H1 (cell line): ENCODE results near the gene FRMD4B. TPM values are rescaled to one million over a fixed set of nuclear protein-coding genes. Genes with fewer than 3 reads are reported as not detected.

Experiments used
- CTCF ChIA-PET: fragments of 300-600 bp; sonication (Branson Sonifier 250); formaldehyde crosslinking; loops from one replicate; lab custom pipeline; 2021; ENCODE audit not compliant: partially characterized antibody; lab: Charles Lee
- POLR2A ChIA-PET: fragments of 300-600 bp; sonication (Branson Sonifier 250); formaldehyde crosslinking; loops from one replicate; lab custom pipeline; 2021; ENCODE audit warnings: inconsistent platforms; ENCODE audit not compliant: partially characterized antibody; lab: Charles Lee
- DNase-seq, 2 experiments: peaks; one replicate each; pipeline versions ENCODE4 v3.0.0 to v3.0.0-alpha.2; 2010 to 2022; ENCODE audit warnings: low spot score in 2 of 2, low read depth in 1 of 2, mixed read lengths in 1 of 2
- FAIRE-seq: peaks from 2 replicates; lab custom pipeline; 2011; peaks lifted over from hg19 to GRCh38; lab: Jason Lieb, UNC
- H2AFZ ChIP-seq: 2 replicates; pipeline ENCODE4 v1.8.1; 2012; ENCODE audit warnings: low read length, inconsistent platforms
- H2AK5ac ChIP-seq: 2 replicates; pipeline ENCODE4 v1.6.1; 2013; ENCODE audit warnings: low read depth, low read length
- H2BK120ac ChIP-seq: replicated peaks from 2 replicates; pipeline ENCODE3; 2013; ENCODE audit warnings: low read depth, low read length, inconsistent platforms
- H2BK12ac ChIP-seq: 2 replicates; pipeline ENCODE4 v1.6.1; 2013; ENCODE audit warnings: low read depth, low read length
- H2BK15ac ChIP-seq: 2 replicates; pipeline ENCODE4 v1.6.1; 2013; ENCODE audit warnings: low read length
- H2BK20ac ChIP-seq: 2 replicates; pipeline ENCODE4 v1.6.1; 2013; ENCODE audit warnings: low read length
- H2BK5ac ChIP-seq: 2 replicates; pipeline ENCODE4 v1.6.1; 2013; ENCODE audit warnings: low read depth, low read length
- H3K14ac ChIP-seq: 2 replicates; pipeline ENCODE4 v1.6.1; 2013; ENCODE audit warnings: inconsistent platforms; ENCODE audit not compliant: insufficient read length
- H3K18ac ChIP-seq: 2 replicates; pipeline ENCODE4 v1.6.1; 2013; ENCODE audit warnings: low read length; ENCODE audit errors: extremely low read depth
- H3K23ac ChIP-seq: 2 replicates; pipeline ENCODE4 v1.6.1; 2013; ENCODE audit warnings: inconsistent platforms; ENCODE audit not compliant: insufficient read length
- H3K23me2 ChIP-seq: 2 replicates; pipeline ENCODE4 v1.6.1; 2013; ENCODE audit warnings: low read depth, low read length
- H3K27ac ChIP-seq: 2 replicates; pipeline ENCODE4 v1.6.1; 2011; ENCODE audit warnings: low read depth, low read length, inconsistent platforms
- H3K27me3 ChIP-seq, 4 experiments: replicated peaks in 1 of 4; 1 replicate in 1 of 4; 2 replicates in 3 of 4; pipeline versions ENCODE4 v1.6.1 to v1.8.1; 2011 to 2013; ENCODE audit warnings: low read length in 3 of 4, mild to moderate bottlenecking in 3 of 4, inconsistent platforms in 2 of 4, mixed read lengths in 2 of 4, moderate library complexity in 1 of 4; ENCODE audit not compliant: control insufficient read depth in 3 of 4, insufficient read depth in 3 of 4; ENCODE audit errors: extremely low read depth in 1 of 4
- H3K36me3 ChIP-seq, 4 experiments: 2 replicates each; pipeline versions ENCODE4 v1.6.1 to v1.8.1; 2011 to 2013; ENCODE audit warnings: mild to moderate bottlenecking in 4 of 4, low read length in 3 of 4, moderate library complexity in 2 of 4, control low read depth in 1 of 4, inconsistent platforms in 1 of 4; ENCODE audit not compliant: insufficient read depth in 4 of 4, control insufficient read depth in 2 of 4
- H3K4ac ChIP-seq: replicated peaks from 2 replicates; pipeline ENCODE3; 2013; ENCODE audit warnings: low read length, low read depth, mixed read lengths, inconsistent platforms; ENCODE audit not compliant: insufficient read length
- H3K4me1 ChIP-seq, 4 experiments: replicated peaks in 1 of 4; 1 replicate in 1 of 4; 2 replicates in 3 of 4; pipeline versions ENCODE4 v1.6.1 to v1.8.1; 2011 to 2013; ENCODE audit warnings: low read length in 3 of 4, inconsistent platforms in 2 of 4, mixed read lengths in 1 of 4; ENCODE audit not compliant: insufficient read depth in 4 of 4, control insufficient read depth in 3 of 4
- H3K4me2 ChIP-seq, 2 experiments: 2 replicates each; pipeline versions ENCODE4 v1.6.1 to v1.8.1; 2011 to 2013; ENCODE audit warnings: low read depth in 2 of 2, low read length in 2 of 2, control low read depth in 1 of 2, inconsistent platforms in 1 of 2, mild to moderate bottlenecking in 1 of 2; ENCODE audit not compliant: insufficient read depth in 1 of 2
- H3K4me3 ChIP-seq, 4 experiments: fragments of 200-600, 300-600 bp in 1 of 4; sonication (generic), shearing (Covaris generic), sonication (Bioruptor Twin) in 1 of 4; 2 replicates each; pipeline versions ENCODE4 v1.5.1 to v1.8.1; 2011 to 2016; ENCODE audit warnings: low read length in 4 of 4, low read depth in 3 of 4, control low read depth in 2 of 4, inconsistent platforms in 2 of 4, mild to moderate bottlenecking in 2 of 4, mixed read lengths in 1 of 4, moderate library complexity in 1 of 4; ENCODE audit not compliant: insufficient read depth in 2 of 4; ENCODE audit errors: extremely low read depth in 1 of 4
- H3K56ac ChIP-seq: replicated peaks from 2 replicates; pipeline ENCODE3; 2013; ENCODE audit warnings: low read depth, mild to moderate bottlenecking, mixed read lengths, low read length, inconsistent platforms; ENCODE audit not compliant: insufficient read length
- H3K79me1 ChIP-seq: 2 replicates; pipeline ENCODE4 v1.6.1; 2013; ENCODE audit warnings: low read depth, low read length, control low read depth
- H3K79me2 ChIP-seq, 2 experiments: 2 replicates each; pipeline versions ENCODE4 v1.6.1 to v1.8.1; 2012 to 2013; ENCODE audit warnings: low read length in 2 of 2, mild to moderate bottlenecking in 2 of 2, inconsistent platforms in 1 of 2; ENCODE audit not compliant: insufficient read depth in 2 of 2, control insufficient read depth in 1 of 2
- H3K9ac ChIP-seq, 4 experiments: replicated peaks in 1 of 4; 1 replicate in 1 of 4; 2 replicates in 3 of 4; pipeline versions ENCODE4 v1.6.1 to v1.8.1; 2011 to 2013; ENCODE audit warnings: low read depth in 3 of 4, low read length in 3 of 4, control low read depth in 2 of 4, mild to moderate bottlenecking in 2 of 4, moderate library complexity in 2 of 4, inconsistent platforms in 1 of 4; ENCODE audit errors: extremely low read depth in 1 of 4
- H3K9me3 ChIP-seq, 2 experiments: 2 replicates each; pipeline versions ENCODE4 v1.6.1 to v1.8.1; 2012 to 2013; ENCODE audit warnings: mild to moderate bottlenecking in 2 of 2, moderate library complexity in 2 of 2, control low read depth in 1 of 2, inconsistent platforms in 1 of 2, low read depth in 1 of 2, low read length in 1 of 2, mixed read lengths in 1 of 2; ENCODE audit not compliant: insufficient read depth in 2 of 2
- H4K20me1 ChIP-seq, 2 experiments: replicated peaks in 1 of 2; 2 replicates each; pipeline versions ENCODE3 to v1.8.1; 2011 to 2013; ENCODE audit warnings: inconsistent platforms in 2 of 2, low read length in 2 of 2, mild to moderate bottlenecking in 1 of 2; ENCODE audit not compliant: insufficient read depth in 2 of 2, control insufficient read depth in 1 of 2
- H4K5ac ChIP-seq: 2 replicates; pipeline ENCODE4 v1.6.1; 2013; ENCODE audit warnings: low read length, low read depth, mixed read lengths, inconsistent platforms; ENCODE audit not compliant: insufficient read length
- H4K8ac ChIP-seq: 2 replicates; pipeline ENCODE4 v1.8.0; 2013; ENCODE audit warnings: mild to moderate bottlenecking, moderate library complexity, low read length, inconsistent platforms; ENCODE audit not compliant: insufficient read depth; ENCODE audit errors: extremely low read depth
- H4K91ac ChIP-seq: replicated peaks from 2 replicates; pipeline ENCODE3; 2013; ENCODE audit warnings: low read length, mixed read lengths, inconsistent platforms; ENCODE audit not compliant: insufficient read length
- SP4 ChIP-seq: IDR thresholded peaks from 2 replicates; pipeline ENCODE4 v1.6.1; 2012; ENCODE audit warnings: low read length, inconsistent platforms
- WGBS, 2 experiments: shearing (Covaris generic) in 1 of 2; methylation state at CpG; one replicate each; pipeline versions ENCODE4 v1.1.6 to v1.1.7; 2013 to 2015; ENCODE audit warnings: low lambda C conversion rate in 2 of 2, mixed read lengths in 2 of 2, inconsistent platforms in 1 of 2, low coverage in 1 of 2, missing lambda C conversion rate in 1 of 2; ENCODE audit not compliant: insufficient replicate concordance in 2 of 2, insufficient coverage in 1 of 2, insufficient read length in 1 of 2; ENCODE audit errors: extremely low coverage in 1 of 2, missing lambda C conversion rate in 1 of 2; 5-methylcytosine and 5-hydroxymethylcytosine counted together
- polyA plus RNA-seq, 7 experiments: library from polyadenylated mRNA; depleted of rRNA in 3 of 7; stranded (reverse) in 5 of 7; unstranded in 2 of 7; fragments of >200 nt in 5 of 7; fragments of 200-250 nt in 2 of 7; gene quantifications; 1 replicate in 5 of 7; 2 replicates in 1 of 7; 4 replicates in 1 of 7; pipeline versions ENCODE4 v1.2.1 to v1.2.3, GENCODE V29; 2011 to 2013; ENCODE audit warnings: missing spikeins in 2 of 7, mixed read lengths in 2 of 7
- total RNA-seq: library from RNA; stranded (reverse); fragmentation: NEBNext Ultra II Directional; extraction: Animal tissue kit (Norgen Biotek cat#: 25700); gene quantifications from 2 replicates; pipeline ENCODE4 v1.2.1, GENCODE V29; 2021
- TF ChIP-seq, protein P1 (sequence below): IDR thresholded peaks from 2 replicates; pipeline ENCODE4 v1.6.1; 2012; ENCODE audit warnings: inconsistent platforms
- TF ChIP-seq, protein P2 (sequence below): IDR thresholded peaks from 2 replicates; pipeline ENCODE4 v1.6.1; 2012; ENCODE audit warnings: inconsistent platforms

Gene FRMD4B
- total and polyA plus RNA-seq, 2 of the 8 experiments (the other 6 are each of a cell fraction or from before 2014, with no cell fraction given), result 2.7 to 7.2 TPM

DNA sequence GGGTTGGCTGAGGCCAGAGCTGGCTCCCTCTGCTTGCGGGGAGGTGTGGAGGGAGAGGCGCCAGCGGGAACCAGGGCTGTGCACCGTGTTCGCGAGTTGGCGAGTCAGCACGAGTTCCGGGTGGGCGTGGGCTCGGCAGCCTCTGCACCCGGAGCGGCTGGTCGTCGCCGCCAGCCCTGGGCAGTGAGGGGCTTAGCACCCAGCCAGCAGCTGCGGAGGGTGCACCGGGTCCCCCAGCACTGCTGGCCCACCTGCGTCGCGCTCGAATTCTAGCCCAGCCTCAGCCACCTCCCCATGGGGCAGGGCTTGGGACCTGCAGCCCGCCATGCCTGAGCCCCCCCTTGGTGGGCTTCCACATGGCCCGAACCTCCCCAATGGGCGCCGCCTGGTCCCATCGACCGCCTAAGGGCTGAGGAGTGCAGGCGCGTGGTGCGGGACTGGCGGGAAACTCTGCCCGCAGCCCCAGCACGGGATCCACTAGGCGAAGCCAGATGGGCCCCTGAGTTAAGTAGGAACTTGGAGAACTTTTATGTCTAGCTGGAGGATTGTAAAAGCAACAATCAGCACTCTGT is 125.6 kb downstream of the FRMD4B start:
- H3K4me1 ChIP-seq, result no peaks in the 10 kb centered on the region
- CTCF ChIA-PET, result interaction anchor here (1.5 to 2.5 kb wide), 2 partner anchors 97 to 99 kb away, joined by 3 to 9 read pairs; no protein-coding TSS in a partner anchor
- H3K9me3 ChIP-seq, result peaks cover 5 to 8% of the 10 kb centered on the region in 2 experiments; a peak in 2 of 4 replicates

More for the DNA sequence above, 125.6 kb downstream of the FRMD4B start:
- Histone ChIP-seq H3K4me3 (no peak overlapping the region), H3K56ac (no peak overlapping the region), H3K27me3 (no peaks in the 10 kb centered on the region), H3K18ac (no peak overlapping the region), H4K5ac (no peak overlapping the region), H3K9ac (no peak overlapping the region), H2BK15ac (no peak overlapping the region), H3K14ac (no peak overlapping the region), H2BK120ac (no peak overlapping the region), H2BK20ac (no peak overlapping the region), H3K23ac (no peak overlapping the region), H3K79me2 (no peaks in the 10 kb centered on the region), H3K4me2 (no peak overlapping the region), H4K8ac (no peak overlapping the region), H2BK5ac (no peak overlapping the region), H2AK5ac (no peak overlapping the region), H3K4ac (no peak overlapping the region), H3K36me3 (0 out of 8 replicates have a peak, but pooled peaks cover 0 to 5% (median 0%) of the 10 kb centered on the region in 4 experiments), H3K23me2 (no peaks in the 10 kb centered on the region), H3K27ac (no peak overlapping the region), H4K91ac (no peak overlapping the region), H2AFZ (no peak overlapping the region), H3K79me1 (no peaks in the 10 kb centered on the region), H4K20me1 (no peaks in the 10 kb centered on the region), H2BK12ac (no peak overlapping the region)
- 93% methylated on average over 24 of the region's 35 CpGs; no CpG with 5 or more reads in 1 of the 2 experiments for WGBS, 2 experiments
- POLR2A ChIA-PET, result no interaction called here
- FAIRE-seq (no peak), DNase-seq (no peak)
- TF ChIP-seq, protein P1, sequence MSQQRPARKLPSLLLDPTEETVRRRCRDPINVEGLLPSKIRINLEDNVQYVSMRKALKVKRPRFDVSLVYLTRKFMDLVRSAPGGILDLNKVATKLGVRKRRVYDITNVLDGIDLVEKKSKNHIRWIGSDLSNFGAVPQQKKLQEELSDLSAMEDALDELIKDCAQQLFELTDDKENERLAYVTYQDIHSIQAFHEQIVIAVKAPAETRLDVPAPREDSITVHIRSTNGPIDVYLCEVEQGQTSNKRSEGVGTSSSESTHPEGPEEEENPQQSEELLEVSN, result peak; percentile 44; the same call in 1 of the 2 replicates
- TF ChIP-seq SP4, result no peak
- TF ChIP-seq, protein P2, sequence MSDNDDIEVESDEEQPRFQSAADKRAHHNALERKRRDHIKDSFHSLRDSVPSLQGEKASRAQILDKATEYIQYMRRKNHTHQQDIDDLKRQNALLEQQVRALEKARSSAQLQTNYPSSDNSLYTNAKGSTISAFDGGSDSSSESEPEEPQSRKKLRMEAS, result no peak
